Right ventricle myocardium superior (tissue), 1 donor: ENCODE results near the gene NHSL1. TPM values are rescaled to one million over a fixed set of nuclear protein-coding genes. Genes with fewer than 3 reads are reported as not detected.

Experiments
- ATAC-seq: fragments of 200-7000 bp; cut with Tn5 transposase; one replicate; pipeline ENCODE4 v1.9.1; 2020; ENCODE audit warnings: mild to moderate bottlenecking; ENCODE audit not compliant: poor library complexity
- DNase-seq: peaks from one replicate; pipeline ENCODE4 v3.0.0-alpha.2; 2020
- intact Hi-C: fragments of 100-400 bp; cut with DNase I; formaldehyde crosslinking; loops from one replicate; pipeline ENCODE4 v1.11.2; 2022
- total RNA-seq: library from RNA; stranded (reverse); fragmentation: NEBNext Ultra II Directional; extraction: Animal tissue kit (Norgen Biotek cat#: 25700); gene quantifications from one replicate; pipeline ENCODE4 v1.2.1, GENCODE V29; 2021
- donor health status: DM: no; HTN: yes; CAD: no; lungs with severe emphysema.

Gene NHSL1
- total RNA-seq, 1 donor from 2014 or later, result 44.2 TPM

- ATAC-seq, result no peak
These were observed 81.1 kb downstream of the NHSL1 start for GRCh38 chr6:138418118-138418742.

DNA sequence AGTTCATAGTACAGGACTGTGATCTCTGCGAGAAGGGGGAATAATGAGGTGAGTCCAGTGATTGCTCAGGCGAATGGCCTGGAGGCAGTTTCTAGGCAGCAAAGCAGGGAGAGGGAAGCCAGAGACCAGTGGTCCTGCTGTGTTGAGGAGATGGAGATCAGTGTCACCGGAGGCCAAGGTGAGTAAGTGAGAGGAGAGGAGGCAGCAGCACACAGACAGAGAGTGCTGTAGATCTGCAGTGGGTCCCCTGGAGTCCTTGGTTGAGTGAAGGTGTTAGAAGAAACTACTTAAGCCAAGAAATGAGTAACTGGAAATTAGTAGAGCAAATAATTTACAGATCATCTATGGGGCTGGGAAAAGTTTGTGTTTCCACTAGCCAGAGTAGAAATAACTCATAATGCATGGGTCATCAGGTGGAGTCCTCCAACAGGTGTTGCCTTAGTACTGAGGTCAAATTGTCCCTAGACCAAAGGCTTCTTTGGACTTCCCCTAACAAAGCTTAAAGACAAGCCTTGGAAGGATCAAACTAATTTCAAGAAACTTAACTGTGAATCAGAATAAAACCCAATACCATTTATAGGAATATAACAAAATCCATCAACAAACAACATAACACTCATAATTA lies 81.7 kb downstream of the NHSL1 start:
- ATAC-seq, result no peak
- intact Hi-C loops, result no loop called here

More at GRCh38 chr6:138418118-138418742, 81.1 kb downstream of the NHSL1 start:
- intact Hi-C loops, result no loop called here
- DNase-seq, result no peak

GRCh38 chr6:138416206-138416605 lies 83.1 kb downstream of the NHSL1 start:
- intact Hi-C loops, result no loop called here
- no peak for DNase-seq
- ATAC-seq, result no peak

More for the DNA sequence above, 81.7 kb downstream of the NHSL1 start:
- DNase-seq, result no peak

GRCh38 chr6:138415125-138415524 lies 84.2 kb downstream of the NHSL1 start:
- intact Hi-C loops, result no loop called here
- ATAC-seq (no peak), DNase-seq (no peak)

- no peak for DNase-seq
- ATAC-seq, result no peak
- intact Hi-C loops, result no loop called here
These were observed 88.1 kb downstream of the NHSL1 start for GRCh38 chr6:138410972-138411880.

DNA sequence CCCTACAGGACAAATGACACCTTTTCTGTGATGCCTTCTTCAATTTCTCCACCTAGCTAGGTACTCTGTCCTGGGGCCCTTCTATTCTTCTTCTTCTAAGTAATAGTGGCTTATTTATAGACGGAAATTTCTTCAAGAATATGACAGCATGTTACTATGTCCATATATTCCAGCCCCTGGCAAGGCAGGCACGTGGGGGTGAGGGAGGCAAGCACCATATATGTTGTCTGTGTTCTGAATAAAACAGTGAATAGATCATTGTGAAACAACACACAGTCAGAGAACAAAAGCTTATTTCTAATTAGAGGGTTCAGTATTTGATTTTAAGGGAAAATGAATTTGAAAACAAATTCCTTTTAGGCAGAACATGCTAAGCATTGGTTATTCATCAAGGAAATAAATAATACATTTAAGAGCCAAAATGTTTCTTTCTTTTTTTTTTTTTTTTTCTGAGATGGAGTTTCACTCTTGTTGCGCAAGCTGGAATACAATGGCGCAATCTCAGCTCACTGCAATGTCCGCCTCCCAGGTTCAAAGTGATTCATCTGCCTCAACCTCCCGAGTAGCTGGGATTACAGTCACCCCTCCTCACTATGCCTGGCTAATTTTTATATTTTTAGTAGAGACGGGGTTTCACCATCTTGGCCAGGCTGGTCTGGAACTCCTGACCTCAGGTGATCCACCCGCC lies 89.1 kb downstream of the NHSL1 start:
- ATAC-seq (no peak), DNase-seq (no peak)
- intact Hi-C loops, result no loop called here

DNA sequence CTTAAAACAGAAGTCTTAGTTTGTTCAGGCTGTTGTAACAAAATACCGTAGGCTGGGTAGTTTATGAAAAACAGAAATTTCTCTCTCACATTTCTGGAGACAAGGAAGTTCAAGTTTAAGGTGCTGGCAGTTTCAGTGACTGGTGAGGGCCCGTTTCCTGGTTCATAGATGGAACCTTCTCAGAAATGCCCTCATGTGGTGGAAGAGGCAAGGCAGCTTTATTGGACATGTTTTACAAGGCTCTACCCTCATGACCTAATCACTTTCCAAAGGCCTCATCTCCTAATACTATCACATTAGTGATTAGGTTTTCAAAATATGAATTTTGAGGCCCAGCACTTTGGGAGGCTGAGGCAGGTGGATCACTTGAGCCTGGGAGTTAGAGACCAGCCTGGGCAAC lies 92.9 kb downstream of the NHSL1 start:
- intact Hi-C loops, result loop anchor here (10.0 kb wide), 2 partner anchors 112 to 292 kb away; no protein-coding TSS in a partner anchor
- no peak for ATAC-seq
- DNase-seq, result no peak

- no peak for ATAC-seq
- no peak for DNase-seq
- intact Hi-C loops, result loop anchor here (10.0 kb wide), 2 partner anchors 111 to 291 kb away; no protein-coding TSS in a partner anchor
These were observed 93.4 kb downstream of the NHSL1 start for GRCh38 chr6:138405816-138406413.

DNA sequence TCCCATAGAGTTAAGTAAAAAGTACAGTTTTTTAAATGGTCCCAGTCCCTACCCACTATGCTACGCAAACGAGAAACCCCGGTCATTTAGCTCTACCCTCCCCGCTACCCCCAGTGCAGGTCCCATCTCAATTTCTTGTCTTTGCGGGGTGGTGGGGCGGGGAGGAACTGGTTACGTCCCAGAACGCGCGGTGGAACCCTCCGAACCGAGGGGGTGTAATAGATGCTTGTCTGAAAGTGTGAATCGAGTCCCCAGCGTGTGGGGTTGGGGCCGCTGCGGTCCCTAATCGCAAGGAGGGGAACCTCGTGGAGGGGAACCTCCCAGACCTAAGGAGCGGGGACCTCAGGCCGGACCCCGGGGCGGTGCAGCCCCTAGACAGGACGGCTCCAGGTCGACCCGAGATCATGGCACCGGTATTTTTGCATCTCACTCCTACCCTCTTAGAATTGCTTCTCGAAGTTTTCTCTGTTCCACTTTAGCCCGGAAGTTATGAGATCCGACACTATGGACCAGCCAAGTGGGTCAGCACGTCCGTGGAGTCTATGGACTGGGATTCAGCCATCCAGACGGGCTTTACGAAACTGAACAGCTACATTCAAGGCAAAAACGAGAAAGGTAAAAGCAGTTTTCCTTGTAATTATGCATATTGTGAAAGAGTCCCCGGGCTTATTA lies 94.5 kb downstream of the NHSL1 start:
- intact Hi-C loops, result loop anchor here (10.0 kb wide), 2 partner anchors 110 to 290 kb away; no protein-coding TSS in a partner anchor
- ATAC-seq, result peak; percentile 4
- DNase-seq, result peak; percentile 50

- DNase-seq, result peak; percentile 96
- ATAC-seq, result peak; percentile 96
- intact Hi-C loops, result loop anchor here (10.0 kb wide), 2 partner anchors 109 to 289 kb away; no protein-coding TSS in a partner anchor
These were observed 95.3 kb downstream of the NHSL1 start, which contains the start of gene HEBP2 for GRCh38 chr6:138403801-138404665. TSS of gene HEBP2 (plus strand) at chr6:138404223. CDS start at chr6:138404496, 273 bp downstream.

DNA sequence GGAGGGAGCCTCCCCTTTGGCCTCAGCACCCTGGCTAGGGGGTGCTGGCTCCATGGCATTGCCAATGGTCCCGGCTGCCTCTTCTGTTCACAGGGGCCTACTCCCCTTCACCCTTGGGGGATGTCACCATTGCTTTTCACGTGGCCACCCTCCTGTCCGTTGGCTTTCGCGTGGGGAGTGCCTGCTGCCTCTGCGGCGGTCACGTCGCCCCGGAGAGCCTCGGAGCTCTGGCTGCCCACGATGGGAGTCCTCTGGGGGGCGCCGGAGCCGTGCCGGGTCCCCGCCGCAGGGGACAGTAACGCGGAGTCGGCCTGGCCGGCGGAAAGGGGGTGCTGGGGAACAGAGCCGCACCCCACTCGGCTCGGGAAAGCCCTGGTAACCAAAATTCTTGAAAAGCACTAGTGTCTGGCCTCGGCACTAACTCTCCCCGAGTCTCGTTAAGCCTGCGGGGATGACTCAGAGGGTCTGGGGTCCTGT lies 95.9 kb downstream of the NHSL1 start:
- ATAC-seq, result peak; percentile 55
- intact Hi-C loops, result loop anchor here (10.0 kb wide), 2 partner anchors 109 to 289 kb away; no protein-coding TSS in a partner anchor
- DNase-seq, result peak; percentile 72

GRCh38 chr6:138402838-138403187 lies 96.5 kb downstream of the NHSL1 start:
- no peak for ATAC-seq
- no peak for DNase-seq
- intact Hi-C loops, result loop anchor here (10.0 kb wide), 2 partner anchors 108 to 288 kb away; no protein-coding TSS in a partner anchor

DNA sequence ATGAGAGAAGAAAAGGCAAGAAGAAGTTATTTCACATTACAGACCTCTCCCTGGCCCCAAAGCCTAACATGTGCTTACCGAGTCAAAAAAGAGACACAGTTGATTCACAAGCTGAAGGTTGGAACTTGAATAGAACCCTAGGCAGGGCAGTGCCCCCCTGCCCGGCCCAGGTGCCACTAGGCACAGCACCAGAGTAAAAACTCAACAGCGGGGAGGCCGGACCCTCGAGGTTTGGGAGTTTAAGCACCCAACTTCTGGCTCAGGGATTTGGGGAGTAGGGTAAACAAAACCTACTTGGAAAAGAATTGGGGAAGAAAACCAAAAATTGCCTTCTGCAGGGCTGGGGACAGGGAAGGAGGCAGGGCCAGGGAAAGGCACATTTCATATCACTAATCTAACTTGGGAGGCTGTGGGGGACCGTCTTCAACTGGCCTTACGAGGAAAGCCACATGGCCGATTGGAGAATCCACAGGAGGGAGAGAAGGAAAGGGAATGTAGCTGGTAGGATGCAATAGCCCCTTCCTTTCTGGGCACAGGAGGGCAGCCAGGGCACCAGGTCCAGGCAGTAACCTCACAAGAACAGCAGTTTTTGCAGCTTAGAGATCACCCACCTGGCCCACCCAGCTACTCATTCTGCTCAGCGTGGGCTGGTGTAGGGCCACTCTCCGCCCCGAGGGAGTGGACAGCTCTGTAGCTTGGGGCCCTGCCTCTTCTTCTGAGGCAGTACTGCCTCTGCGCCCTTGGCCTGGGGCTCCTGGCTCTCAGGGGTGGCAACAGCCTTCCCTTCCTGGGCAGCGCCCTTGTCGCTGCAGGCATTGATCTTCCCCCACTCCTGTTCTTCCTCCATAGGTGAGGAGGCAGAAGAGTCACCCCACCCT lies 97.1 kb downstream of the NHSL1 start:
- intact Hi-C loops, result loop anchor here (10.0 kb wide), 2 partner anchors 107 to 287 kb away; no protein-coding TSS in a partner anchor
- no peak for ATAC-seq
- DNase-seq, result no peak

DNA sequence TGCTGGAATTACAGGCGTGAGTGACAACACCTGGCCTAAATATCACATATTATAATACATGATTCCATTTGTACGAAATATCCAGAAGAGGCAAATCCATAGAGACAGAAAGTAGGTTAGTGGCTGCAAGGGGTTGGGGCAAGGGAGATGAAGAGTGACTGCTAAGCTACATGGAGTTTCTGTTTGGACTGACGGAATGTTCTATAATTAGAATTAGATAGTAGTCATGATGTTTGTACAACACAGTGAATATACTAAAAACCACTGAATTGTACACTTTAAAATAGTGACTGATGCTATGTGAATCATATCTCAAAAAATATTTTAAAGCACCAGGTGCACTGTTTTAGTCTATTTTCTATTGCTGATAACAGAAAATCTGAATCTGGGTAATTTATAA lies 99.0 kb downstream of the NHSL1 start:
- intact Hi-C loops, result loop anchor here (10.0 kb wide), 2 partner anchors 106 to 286 kb away; no protein-coding TSS in a partner anchor
- no peak for DNase-seq
- no peak for ATAC-seq
